ENCODE measurements around the gene PEAK3.

- TF ChIP-seq CTCF (IDR thresholded peaks at IDR 0.05) (no peak), EZH2 (IDR thresholded peaks at IDR 0.05; ENCODE audit: borderline replicate concordance, insufficient read depth, low read depth, low read length, poor library complexity, severe bottlenecking) (no peak)
Observed at GRCh38 chr19:2232286-2233151, 49.5 kb downstream of the PEAK3 start.

Measured in B cell (primary cell).